GM13977 (cell line): ENCODE measurements around the gene PHKG1.
"Not testable (repeated sequence)": the region's sequence is repeated elsewhere in the genome, so short reads cannot be mapped to it uniquely, and the experiment has no call there.

ENCODE experiments used
- DNase-seq: peaks from one replicate; pipeline ENCODE4 v3.0.0; 2012; ENCODE audit warnings: low spot score
- in situ Hi-C: fragments of 300-500 bp; cut with MboI; formaldehyde crosslinking; loops from one replicate; pipeline ENCODE4 v1.12.0; 2022; ENCODE audit warnings: low sequenced_read_pairs, low pct_unique_long_range_greater_than_20kb, mixed read lengths, inconsistent platforms; ENCODE audit not compliant: unreplicated experiment
- TF ChIP-seq, protein P1 (sequence below): IDR thresholded peaks from 2 replicates; pipeline ENCODE4 v1.5.1; 2012; ENCODE audit warnings: mild to moderate bottlenecking, control low read depth; ENCODE audit not compliant: insufficient read depth; ENCODE audit errors: extremely low read depth, missing control alignments

PHKG1 gene

GRCh38 chr7:56083150-56083785, 9.5 kb downstream of the PHKG1 start:
- no peak for DNase-seq
- TF ChIP-seq, protein P1, sequence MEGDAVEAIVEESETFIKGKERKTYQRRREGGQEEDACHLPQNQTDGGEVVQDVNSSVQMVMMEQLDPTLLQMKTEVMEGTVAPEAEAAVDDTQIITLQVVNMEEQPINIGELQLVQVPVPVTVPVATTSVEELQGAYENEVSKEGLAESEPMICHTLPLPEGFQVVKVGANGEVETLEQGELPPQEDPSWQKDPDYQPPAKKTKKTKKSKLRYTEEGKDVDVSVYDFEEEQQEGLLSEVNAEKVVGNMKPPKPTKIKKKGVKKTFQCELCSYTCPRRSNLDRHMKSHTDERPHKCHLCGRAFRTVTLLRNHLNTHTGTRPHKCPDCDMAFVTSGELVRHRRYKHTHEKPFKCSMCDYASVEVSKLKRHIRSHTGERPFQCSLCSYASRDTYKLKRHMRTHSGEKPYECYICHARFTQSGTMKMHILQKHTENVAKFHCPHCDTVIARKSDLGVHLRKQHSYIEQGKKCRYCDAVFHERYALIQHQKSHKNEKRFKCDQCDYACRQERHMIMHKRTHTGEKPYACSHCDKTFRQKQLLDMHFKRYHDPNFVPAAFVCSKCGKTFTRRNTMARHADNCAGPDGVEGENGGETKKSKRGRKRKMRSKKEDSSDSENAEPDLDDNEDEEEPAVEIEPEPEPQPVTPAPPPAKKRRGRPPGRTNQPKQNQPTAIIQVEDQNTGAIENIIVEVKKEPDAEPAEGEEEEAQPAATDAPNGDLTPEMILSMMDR: no peak
- in situ Hi-C loops: loop anchor here (25.0 kb wide), 1 partner anchor 446 kb away; no protein-coding TSS in a partner anchor

DNA sequence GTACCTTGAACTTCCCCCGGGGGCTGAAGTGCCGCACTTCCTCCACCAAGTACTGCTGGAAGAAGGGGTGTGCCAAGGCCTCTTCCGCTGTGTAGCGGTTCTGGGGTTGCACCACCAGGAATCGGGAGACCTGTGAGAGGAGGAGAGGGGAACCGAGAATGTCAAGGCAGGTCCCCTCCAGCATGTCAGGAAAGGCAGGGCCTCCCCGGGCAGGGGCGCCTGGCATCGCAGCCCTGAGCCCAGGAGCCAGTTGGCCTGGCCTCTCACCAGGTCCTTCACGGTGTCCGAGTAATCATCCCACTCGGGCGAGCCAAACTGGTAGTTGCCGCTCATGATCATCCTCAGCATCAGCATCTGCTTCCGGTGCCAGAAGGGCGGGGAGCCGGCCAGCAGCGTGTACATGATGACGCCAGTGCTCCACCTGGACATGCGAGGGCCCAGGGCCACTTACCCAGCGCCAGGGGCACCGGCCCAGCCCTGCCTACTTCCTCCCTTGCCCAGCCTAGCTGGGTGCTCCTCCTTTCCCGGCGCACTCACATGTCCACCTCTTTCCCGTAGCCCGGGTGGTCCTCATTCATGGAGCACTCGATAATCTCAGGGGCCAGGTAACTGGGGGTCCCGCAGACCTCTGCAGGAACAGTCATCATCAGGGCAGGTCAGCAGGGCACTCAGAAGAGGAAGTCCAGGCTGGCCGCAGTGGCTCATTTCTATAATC, 11.0 kb downstream of the PHKG1 start:
- DNase-seq: no peak
- in situ Hi-C loops: loop anchor here (25.0 kb wide), 1 partner anchor 444 kb away; no protein-coding TSS in a partner anchor
- TF ChIP-seq, protein P1: no peak

GRCh38 chr7:56080726-56081435, 11.9 kb downstream of the PHKG1 start:
- DNase-seq: not testable (repeated sequence)
- in situ Hi-C loops: loop anchor here (25.0 kb wide), 1 partner anchor 444 kb away; no protein-coding TSS in a partner anchor

GRCh38 chr7:56079450-56080185, 13.1 kb downstream of the PHKG1 start:
- in situ Hi-C loops: loop anchor here (10.0 to 25.0 kb wide), 2 partner anchors 75 to 442 kb away; no protein-coding TSS in a partner anchor
- DNase-seq: no peak

DNA sequence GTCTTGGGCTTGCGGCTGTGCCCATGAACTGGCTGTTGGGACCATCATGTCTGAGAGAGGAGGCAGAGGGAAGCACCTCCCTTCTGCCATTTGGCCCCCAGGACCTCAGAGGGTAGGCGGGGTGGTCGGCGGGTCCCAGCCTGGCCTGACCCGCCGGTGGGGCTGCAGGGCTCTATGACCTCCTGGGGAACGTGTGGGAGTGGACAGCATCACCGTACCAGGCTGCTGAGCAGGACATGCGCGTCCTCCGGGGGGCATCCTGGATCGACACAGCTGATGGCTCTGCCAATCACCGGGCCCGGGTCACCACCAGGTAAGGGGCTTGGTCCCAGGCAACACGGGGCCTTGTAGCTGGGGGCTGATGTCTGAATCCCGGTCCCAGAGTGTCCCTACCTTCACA, 14.6 kb downstream of the PHKG1 start:
- TF ChIP-seq, protein P1: no peak
- DNase-seq: no peak
- in situ Hi-C loops: loop anchor here (10.0 to 25.0 kb wide), 2 partner anchors 73 to 441 kb away; no protein-coding TSS in a partner anchor

More at GRCh38 chr7:56079450-56080185, 13.1 kb downstream of the PHKG1 start:
- TF ChIP-seq, protein P1: peak; percentile 29

- DNase-seq: no peak
- TF ChIP-seq, protein P1: no peak
- in situ Hi-C loops: loop anchor here (10.0 to 25.0 kb wide), 2 partner anchors 73 to 440 kb away; no protein-coding TSS in a partner anchor
These were observed 15.1 kb downstream of the PHKG1 start for GRCh38 chr7:56077681-56078080.
